Pancreas (tissue), 10 donors: ENCODE measurements around the gene EHD2. TPM values are rescaled to one million over a fixed set of nuclear protein-coding genes. Genes with fewer than 3 reads are reported as not detected.
"Not testable (repeated sequence)": the region's sequence is repeated elsewhere in the genome, so short reads cannot be mapped to it uniquely, and the experiment has no call there.

Source experiments
- ATAC-seq, 4 donors: fragments of 200-7000 bp; cut with Tn5 transposase; one replicate each; pipeline versions ENCODE4 v1.8.0 to v1.9.1; 2020; ENCODE audit warnings: mild to moderate bottlenecking in 4 of 4, moderate library complexity in 4 of 4
- DNase-seq, 6 donors: peaks; one replicate each; pipeline ENCODE4 v3.0.0-alpha.2; 2020
- FAIRE-seq: peaks from 2 replicates; lab custom pipeline; 2012; peaks lifted over from hg19 to GRCh38; lab: Jason Lieb, UNC
- H3K27ac ChIP-seq, 4 donors: fragments of 200-600 bp; sonication (generic); 1 replicate in 3 of 4; 2 replicates in 1 of 4; pipeline versions ENCODE4 v1.5.0 to v1.8.0; 2020
- H3K27me3 ChIP-seq, 4 donors: fragments of 200-600 bp; one replicate each; pipeline ENCODE4 v1.8.0; 2021
- H3K36me3 ChIP-seq, 3 donors: fragments of 200-600 bp; sonication (generic) in 1 of 3; one replicate each; pipeline versions ENCODE4 v1.5.0 to v1.8.0; 2020 to 2021
- H3K4me1 ChIP-seq, 3 donors: fragments of 200-600 bp; one replicate each; pipeline ENCODE4 v1.8.0; 2021
- H3K4me3 ChIP-seq, 4 donors: fragments of 200-600 bp; sonication (generic) in 2 of 4; one replicate each; pipeline versions ENCODE4 v1.5.0 to v1.8.0; 2020 to 2021
- H3K9me3 ChIP-seq, 4 donors: fragments of 200-600 bp; one replicate each; pipeline ENCODE4 v1.8.0; 2021
- WGBS, 2 donors: extraction: QIAGEN DNeasy Blood & Tissue Kit; methylation state at CpG; one replicate each; pipeline ENCODE4 v1.1.7; 2013; 5-methylcytosine and 5-hydroxymethylcytosine counted together
- intact Hi-C, 3 donors: fragments of 100-400 bp; cut with DNase I; formaldehyde crosslinking; loops; one replicate each; pipeline versions ENCODE4 v1.11.1 to v1.14.2; 2022
- polyA plus RNA-seq, 2 donors: library from polyadenylated mRNA; stranded (reverse); fragments of 200-250 nt; gene quantifications; one replicate each; pipeline ENCODE4 v1.2.3, GENCODE V29; 2013
- total RNA-seq, 6 donors: library from RNA; stranded (reverse); fragmentation: NEBNext Ultra II Directional in 4 of 6; extraction: Animal tissue kit (Norgen Biotek cat#: 25700) in 4 of 6; gene quantifications; one replicate each; pipeline versions ENCODE4 v1.2.1 to v1.2.4, GENCODE V29; 2021 to 2023
- TF ChIP-seq, protein P1 (sequence below), 4 donors: fragments of 200-600 bp; sonication (generic) in 3 of 4; IDR thresholded peaks; one replicate each; pipeline versions ENCODE4 v1.5.0 to v1.8.0; 2021; ENCODE audit warnings: antibody characterized with exemption in 4 of 4
- donor health status: healthy with polysubstance abuse.
- donor health status: DM: no; HTN: no; CAD: no; lungs with moderate emphysema.
- donor health status: DM: no; HTN: no; CAD: no.
- donor health status: control.
- donor health status: control.
- donor health status: Bipolar disorder and iron deficiency.
- donor health status: DM: yes; HTN: yes; CAD: no.
- donor health status: DM: no; HTN: no; CAD: no.
- donor health status: DM: no; HTN: no; CAD: no.
- donor health status: DM: yes; HTN: yes; CAD: no.

The EHD2 gene
- total and polyA plus RNA-seq, 8 donors = 13.4 to 28.3 (median 19.6) TPM

DNA sequence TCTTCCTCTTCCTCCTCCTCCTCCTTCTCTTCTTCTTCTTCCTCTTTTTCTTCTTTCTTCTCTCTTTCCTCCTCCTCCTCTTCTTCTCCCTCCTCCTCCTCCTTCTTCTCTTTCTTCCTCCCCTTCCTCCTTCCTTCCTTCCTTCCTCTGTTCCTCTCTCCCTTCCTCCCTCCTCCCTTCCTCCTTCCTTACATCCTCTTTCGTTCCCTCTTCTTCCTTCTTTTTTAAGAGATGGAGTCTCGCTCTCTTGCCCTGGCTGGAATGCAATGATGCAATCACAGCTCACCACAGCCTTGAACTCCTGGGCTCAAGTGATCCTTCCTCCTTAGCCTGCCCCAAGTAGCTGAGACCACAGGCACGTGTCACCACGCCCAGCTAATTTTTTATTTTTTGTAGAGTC, 13.2 kb downstream of the EHD2 start:
- TF ChIP-seq, protein P1, sequence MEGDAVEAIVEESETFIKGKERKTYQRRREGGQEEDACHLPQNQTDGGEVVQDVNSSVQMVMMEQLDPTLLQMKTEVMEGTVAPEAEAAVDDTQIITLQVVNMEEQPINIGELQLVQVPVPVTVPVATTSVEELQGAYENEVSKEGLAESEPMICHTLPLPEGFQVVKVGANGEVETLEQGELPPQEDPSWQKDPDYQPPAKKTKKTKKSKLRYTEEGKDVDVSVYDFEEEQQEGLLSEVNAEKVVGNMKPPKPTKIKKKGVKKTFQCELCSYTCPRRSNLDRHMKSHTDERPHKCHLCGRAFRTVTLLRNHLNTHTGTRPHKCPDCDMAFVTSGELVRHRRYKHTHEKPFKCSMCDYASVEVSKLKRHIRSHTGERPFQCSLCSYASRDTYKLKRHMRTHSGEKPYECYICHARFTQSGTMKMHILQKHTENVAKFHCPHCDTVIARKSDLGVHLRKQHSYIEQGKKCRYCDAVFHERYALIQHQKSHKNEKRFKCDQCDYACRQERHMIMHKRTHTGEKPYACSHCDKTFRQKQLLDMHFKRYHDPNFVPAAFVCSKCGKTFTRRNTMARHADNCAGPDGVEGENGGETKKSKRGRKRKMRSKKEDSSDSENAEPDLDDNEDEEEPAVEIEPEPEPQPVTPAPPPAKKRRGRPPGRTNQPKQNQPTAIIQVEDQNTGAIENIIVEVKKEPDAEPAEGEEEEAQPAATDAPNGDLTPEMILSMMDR (IDR thresholded peaks at IDR 0.05) = no peak
- intact Hi-C loops = no loop called here
- ATAC-seq = no peak
- Histone ChIP-seq H3K4me3 (no peak overlapping the region), H3K27me3 (no peaks in the 10 kb centered on the region), H3K27ac (no peak overlapping the region), H3K9me3 (no peaks in the 10 kb centered on the region), H3K4me1 (peaks cover 2 to 13% (median 3%) of the 10 kb centered on the region in 3 donors), H3K36me3 (peaks cover 0 to 15% (median 0%) of the 10 kb centered on the region in 3 donors)
- FAIRE-seq = no peak
- no peak for DNase-seq
- 85 to 87% methylated on average over 4 of the region's 4 CpGs for WGBS, 2 donors

GRCh38 chr19:47728295-47728694, 15.1 kb downstream of the EHD2 start:
- FAIRE-seq, H3K4me3 ChIP-seq, H3K9me3 ChIP-seq, H3K27me3 ChIP-seq, DNase-seq, ATAC-seq, intact Hi-C loops: not testable (repeated sequence)
- Histone ChIP-seq H3K4me1 (peaks cover 2 to 11% (median 3%) of the 10 kb centered on the region in 3 donors), H3K36me3 (peaks cover 0 to 15% (median 0%) of the 10 kb centered on the region in 3 donors), H3K27ac (peak overlapping the region; percentile 69 to 89 (median 78))
- 95 to 98% methylated on average over 4 of the region's 4 CpGs for WGBS, 2 donors

DNA sequence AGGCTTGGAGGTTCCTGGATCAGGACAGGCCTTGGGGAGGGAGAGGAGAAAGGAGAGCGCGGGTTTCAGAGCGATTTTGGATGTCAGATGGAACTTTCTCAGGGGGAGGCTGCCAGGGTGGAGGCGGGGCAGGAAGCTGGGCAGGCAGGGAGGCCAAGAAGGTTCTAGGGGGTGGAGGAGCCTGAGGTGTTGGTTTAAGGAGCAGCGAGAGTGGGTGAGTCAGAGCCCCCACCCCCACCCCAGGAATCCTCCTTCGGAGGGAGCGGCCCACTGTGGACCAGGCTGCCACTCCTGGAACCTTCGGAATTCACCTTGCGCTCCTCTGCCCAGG, 16.2 kb downstream of the EHD2 start:
- TF ChIP-seq, protein P1 (IDR thresholded peaks at IDR 0.05) = no peak
- intact Hi-C loops = no loop called here
- H3K4me1 ChIP-seq = peaks cover 0 to 6% (median 0%) of the 10 kb centered on the region in 3 donors
- H3K4me3 ChIP-seq = peak overlapping the region in 2 of 4 donors; percentile 36 to 37
- peak overlapping the region; percentile 69 to 89 (median 78) for H3K27ac ChIP-seq
- FAIRE-seq = no peak
- peak; percentile 79 to 93 (median 88) for DNase-seq
- ATAC-seq = peak; percentile 85 to 94 (median 88)
- H3K9me3 ChIP-seq = no peaks in the 10 kb centered on the region
- H3K27me3 ChIP-seq = no peaks in the 10 kb centered on the region
- 20 to 31% methylated on average over 9 of the region's 9 CpGs for WGBS, 2 donors
- H3K36me3 ChIP-seq = peaks cover 0 to 15% (median 0%) of the 10 kb centered on the region in 3 donors

GRCh38 chr19:47729799-47730520, 16.7 kb downstream of the EHD2 start:
- intact Hi-C loops = no loop called here
- ATAC-seq = peak; percentile 86 to 92 (median 89)
- no peaks in the 10 kb centered on the region for H3K27me3 ChIP-seq
- H3K27ac ChIP-seq = peak overlapping the region; percentile 69 to 89 (median 78)
- no peak for FAIRE-seq
- H3K36me3 ChIP-seq = peaks cover 0 to 15% (median 0%) of the 10 kb centered on the region in 3 donors
- peaks cover 0 to 6% (median 0%) of the 10 kb centered on the region in 3 donors for H3K4me1 ChIP-seq
- H3K4me3 ChIP-seq = peak overlapping the region in 3 of 4 donors; percentile 12 to 37 (median 36)
- peak; percentile 87 to 96 (median 91) for DNase-seq
- H3K9me3 ChIP-seq = no peaks in the 10 kb centered on the region
- TF ChIP-seq, protein P1 (IDR thresholded peaks at IDR 0.05) = no peak
- WGBS, 2 donors = 28 to 37% methylated on average over 30 of the region's 30 CpGs

- no peak overlapping the region for H3K4me3 ChIP-seq
- TF ChIP-seq, protein P1 (IDR thresholded peaks at IDR 0.05) = no peak
- no peaks in the 10 kb centered on the region for H3K27me3 ChIP-seq
- H3K27ac ChIP-seq = peak overlapping the region; percentile 28 to 89 (median 77)
- FAIRE-seq (no peak), ATAC-seq (no peak), DNase-seq (no peak)
- 88 to 92% methylated on average over 8 of the region's 8 CpGs for WGBS, 2 donors
- peaks cover 0 to 15% (median 0%) of the 10 kb centered on the region in 3 donors for H3K36me3 ChIP-seq
- intact Hi-C loops = no loop called here
- no peaks in the 10 kb centered on the region for H3K9me3 ChIP-seq
- H3K4me1 ChIP-seq = peaks cover 0 to 6% (median 0%) of the 10 kb centered on the region in 3 donors
Observed at GRCh38 chr19:47730521-47730889, 17.3 kb downstream of the EHD2 start.
